Natural killer cell (primary cell): ENCODE data around the gene SPARCL1. TPM values are rescaled to one million over a fixed set of nuclear protein-coding genes. Genes with fewer than 3 reads are reported as not detected.

Experiments
- ATAC-seq, 3 donors: fragments of 150-1000 bp in 2 of 3; fragments of 200-7000 bp in 1 of 3; cut with Tn5 transposase; 1 replicate in 1 of 3; 2 replicates in 2 of 3; pipeline ENCODE4 v1.10.0; 2021; ENCODE audit warnings: mild to moderate bottlenecking in 2 of 3, moderate library complexity in 2 of 3
- DNase-seq, 2 donors: peaks; one replicate each; pipeline versions ENCODE4 v3.0.0 to v3.0.0-alpha.2; 2013 to 2021; ENCODE audit warnings: mixed read lengths in 1 of 2
- H3K27ac ChIP-seq: one replicate; pipeline ENCODE4 v1.5.1; 2013; ENCODE audit warnings: mild to moderate bottlenecking, low read length
- H3K27me3 ChIP-seq: one replicate; pipeline ENCODE4 v1.6.1; 2013; ENCODE audit warnings: low read length; ENCODE audit not compliant: control insufficient read depth, insufficient read depth
- H3K36me3 ChIP-seq: one replicate; pipeline ENCODE4 v1.6.1; 2013; ENCODE audit warnings: low read length; ENCODE audit not compliant: control insufficient read depth, insufficient read depth
- H3K4me1 ChIP-seq: one replicate; pipeline ENCODE4 v1.6.1; 2013; ENCODE audit warnings: low read length; ENCODE audit not compliant: control insufficient read depth, insufficient read depth
- H3K4me3 ChIP-seq: one replicate; pipeline ENCODE4 v1.5.1; 2013; ENCODE audit warnings: low read length
- H3K9me3 ChIP-seq: one replicate; pipeline ENCODE4 v1.6.1; 2013; ENCODE audit warnings: low read length; ENCODE audit not compliant: control insufficient read depth, insufficient read depth
- H3K27ac Mint-ChIP-seq, 2 donors: one replicate each; pipeline ENCODE4 v1.8.0; 2022; ENCODE audit warnings: mild to moderate bottlenecking in 2 of 2, mixed read lengths in 2 of 2, moderate library complexity in 1 of 2
- H3K27me3 Mint-ChIP-seq, 2 donors: one replicate each; pipeline ENCODE4 v1.8.0; 2022; ENCODE audit warnings: low read depth in 2 of 2, mixed read lengths in 2 of 2
- H3K36me3 Mint-ChIP-seq: one replicate; pipeline ENCODE4 v1.8.0; 2022; ENCODE audit warnings: mixed read lengths
- H3K4me1 Mint-ChIP-seq, 2 donors: one replicate each; pipeline ENCODE4 v1.8.0; 2022; ENCODE audit warnings: mixed read lengths in 2 of 2
- H3K4me3 Mint-ChIP-seq: one replicate; pipeline ENCODE4 v1.8.0; 2022; ENCODE audit warnings: mild to moderate bottlenecking, moderate library complexity, mixed read lengths
- H3K9me3 Mint-ChIP-seq, 2 donors: one replicate each; pipeline ENCODE4 v1.8.0; 2022; ENCODE audit warnings: mixed read lengths in 2 of 2
- WGBS: methylation state at CpG from one replicate; pipeline ENCODE4 v1.1.7; 2013; ENCODE audit warnings: missing lambda C conversion rate; ENCODE audit not compliant: insufficient coverage; 5-methylcytosine and 5-hydroxymethylcytosine counted together
- intact Hi-C: fragments of 100-400 bp; cut with micrococcal nuclease; formaldehyde crosslinking; loops from one replicate; pipeline ENCODE4 v1.14.2; 2022
- total RNA-seq, 4 donors: library from RNA; stranded (reverse); fragments of 120-200 nt in 1 of 4; gene quantifications; one replicate each; pipeline versions ENCODE4 v1.2.3 to v1.2.4, GENCODE V29; 2013 to 2022
- TF ChIP-seq, protein P1 (sequence below): fragments of 200-600 bp; IDR thresholded peaks from one replicate; pipeline ENCODE4 v1.8.0; 2022; ENCODE audit warnings: antibody characterized with exemption

The SPARCL1 gene
- total RNA-seq, 3 donors from 2014 or later (not counting 1 experiment from before 2014, with no cell fraction given): not detected

DNA sequence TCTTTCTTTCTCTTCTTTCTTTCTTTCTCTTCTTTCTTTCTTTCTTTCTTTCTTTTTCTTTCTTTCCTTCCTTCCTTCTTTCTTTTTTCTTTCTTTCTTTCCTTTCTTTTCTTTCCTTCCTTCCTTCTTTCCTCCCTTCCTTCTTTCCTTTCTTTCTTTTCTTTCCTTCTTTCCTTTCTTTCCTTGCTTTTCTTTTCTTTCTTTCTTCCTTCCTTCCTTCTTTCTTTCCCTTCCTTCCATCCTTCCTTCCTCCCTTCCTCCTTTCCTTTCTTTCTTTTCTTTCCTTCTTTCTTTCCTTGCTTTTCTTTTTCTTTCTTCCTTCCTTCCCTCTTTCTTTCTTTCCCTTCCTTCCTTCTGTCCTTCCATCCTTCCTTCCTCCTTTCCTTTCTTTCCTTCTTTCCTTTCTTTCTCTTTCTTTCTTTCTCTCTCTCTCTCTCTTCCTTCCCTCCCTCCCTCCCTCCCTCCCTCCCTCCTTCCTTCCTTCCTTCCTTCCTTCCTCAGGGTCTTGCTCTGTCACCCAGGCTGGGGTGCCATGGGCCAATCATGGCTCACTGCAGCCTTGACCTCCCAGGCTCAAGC is 13.6 kb upstream of the SPARCL1 start:
- Mint-ChIP-seq H3K27me3 (peaks cover 0 to 5% of the 10 kb centered on the region in 2 donors), H3K27ac (no peak overlapping the region), H3K36me3 (no peaks in the 10 kb centered on the region), H3K9me3 (no peaks in the 10 kb centered on the region), H3K4me3 (no peak overlapping the region), H3K4me1 (no peaks in the 10 kb centered on the region)
- no peaks in the 10 kb centered on the region for H3K4me1 ChIP-seq
- no peaks in the 10 kb centered on the region for H3K27me3 ChIP-seq
- no peak for ATAC-seq
- no peaks in the 10 kb centered on the region for H3K9me3 ChIP-seq
- intact Hi-C loops: no loop called here
- DNase-seq: no peak
- H3K4me3 ChIP-seq: no peak overlapping the region
- no peaks in the 10 kb centered on the region for H3K36me3 ChIP-seq
- H3K27ac ChIP-seq: no peak overlapping the region
- TF ChIP-seq, protein P1, sequence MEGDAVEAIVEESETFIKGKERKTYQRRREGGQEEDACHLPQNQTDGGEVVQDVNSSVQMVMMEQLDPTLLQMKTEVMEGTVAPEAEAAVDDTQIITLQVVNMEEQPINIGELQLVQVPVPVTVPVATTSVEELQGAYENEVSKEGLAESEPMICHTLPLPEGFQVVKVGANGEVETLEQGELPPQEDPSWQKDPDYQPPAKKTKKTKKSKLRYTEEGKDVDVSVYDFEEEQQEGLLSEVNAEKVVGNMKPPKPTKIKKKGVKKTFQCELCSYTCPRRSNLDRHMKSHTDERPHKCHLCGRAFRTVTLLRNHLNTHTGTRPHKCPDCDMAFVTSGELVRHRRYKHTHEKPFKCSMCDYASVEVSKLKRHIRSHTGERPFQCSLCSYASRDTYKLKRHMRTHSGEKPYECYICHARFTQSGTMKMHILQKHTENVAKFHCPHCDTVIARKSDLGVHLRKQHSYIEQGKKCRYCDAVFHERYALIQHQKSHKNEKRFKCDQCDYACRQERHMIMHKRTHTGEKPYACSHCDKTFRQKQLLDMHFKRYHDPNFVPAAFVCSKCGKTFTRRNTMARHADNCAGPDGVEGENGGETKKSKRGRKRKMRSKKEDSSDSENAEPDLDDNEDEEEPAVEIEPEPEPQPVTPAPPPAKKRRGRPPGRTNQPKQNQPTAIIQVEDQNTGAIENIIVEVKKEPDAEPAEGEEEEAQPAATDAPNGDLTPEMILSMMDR: no peak

DNA sequence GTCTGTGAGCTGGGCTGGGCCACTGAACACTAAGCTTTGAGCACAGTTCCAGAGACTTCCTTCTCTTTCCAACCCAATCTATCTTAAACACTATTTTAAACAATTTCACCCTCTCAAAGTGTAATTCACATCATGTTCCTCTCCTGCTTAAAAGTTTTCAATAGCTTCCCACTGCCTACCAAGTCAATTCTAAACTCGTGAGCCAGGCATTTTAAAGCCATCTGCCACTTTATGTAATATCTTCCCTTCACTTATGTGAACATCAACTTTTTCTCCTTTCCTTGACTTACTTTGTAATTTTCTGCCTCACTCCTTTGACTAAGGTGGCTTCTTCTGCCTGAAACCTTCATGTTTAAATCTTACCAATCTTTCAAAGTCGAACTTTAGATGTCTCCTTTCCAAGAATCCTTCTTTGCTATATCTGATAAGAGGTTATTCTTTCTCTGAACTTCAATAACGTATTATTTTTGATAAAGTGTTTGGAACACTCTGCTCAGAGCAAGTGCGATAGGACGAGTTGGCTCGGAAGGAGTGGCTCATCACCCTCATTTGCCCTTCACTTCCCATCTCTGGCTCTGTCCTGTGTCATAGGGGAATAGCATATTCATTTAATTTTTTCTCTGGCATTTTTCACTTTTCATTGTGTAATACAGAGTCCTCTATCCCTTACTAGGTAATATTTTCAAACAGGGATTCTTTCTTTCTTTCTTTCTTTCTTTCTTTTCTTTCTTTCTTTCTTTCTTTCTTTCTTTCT is 13.0 kb upstream of the SPARCL1 start:
- H3K27ac Mint-ChIP-seq: no peak overlapping the region
- H3K27me3 Mint-ChIP-seq: peaks cover 0 to 5% of the 10 kb centered on the region in 2 donors
- no peaks in the 10 kb centered on the region for H3K36me3 Mint-ChIP-seq
- H3K4me3 Mint-ChIP-seq: no peak overlapping the region
- TF ChIP-seq, protein P1: no peak
- no peaks in the 10 kb centered on the region for H3K9me3 ChIP-seq
- no peaks in the 10 kb centered on the region for H3K36me3 ChIP-seq
- intact Hi-C loops: no loop called here
- H3K27ac ChIP-seq: no peak overlapping the region
- no peak for DNase-seq
- no peaks in the 10 kb centered on the region for H3K27me3 ChIP-seq
- no peaks in the 10 kb centered on the region for H3K4me1 Mint-ChIP-seq
- H3K4me3 ChIP-seq: no peak overlapping the region
- no peaks in the 10 kb centered on the region for H3K9me3 Mint-ChIP-seq
- ATAC-seq: no peak
- H3K4me1 ChIP-seq: no peaks in the 10 kb centered on the region
- 96% methylated on average over 3 of the region's 6 CpGs for WGBS

DNA sequence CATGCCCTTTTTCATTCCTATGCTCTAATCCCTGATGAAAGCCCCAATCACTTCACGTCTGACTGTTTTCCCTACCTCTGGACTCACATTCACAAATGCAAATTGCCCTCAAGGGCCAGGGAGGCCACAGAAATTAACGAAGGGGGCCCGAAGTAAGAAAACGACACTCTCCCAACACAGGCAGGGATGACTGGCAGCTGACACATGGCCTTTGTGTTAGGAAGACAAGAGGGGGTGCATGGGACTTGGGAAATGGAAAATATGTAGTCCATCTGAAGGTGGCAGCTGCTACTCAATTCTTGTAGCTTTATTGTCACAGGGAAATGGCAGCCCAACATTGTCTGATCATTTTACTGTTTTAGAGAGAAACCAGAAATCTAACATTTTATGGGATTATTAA is 12.3 kb upstream of the SPARCL1 start:
- H3K4me1 ChIP-seq: no peaks in the 10 kb centered on the region
- H3K36me3 ChIP-seq: no peaks in the 10 kb centered on the region
- WGBS: 72% methylated on average over 4 of the region's 4 CpGs
- no peak overlapping the region for H3K27ac ChIP-seq
- intact Hi-C loops: no loop called here
- H3K4me3 ChIP-seq: no peak overlapping the region
- DNase-seq: no peak
- no peaks in the 10 kb centered on the region for H3K27me3 ChIP-seq
- no peak overlapping the region for H3K4me3 Mint-ChIP-seq
- H3K27ac Mint-ChIP-seq: no peak overlapping the region
- no peak for ATAC-seq
- peaks cover 0 to 5% of the 10 kb centered on the region in 2 donors for H3K27me3 Mint-ChIP-seq
- H3K9me3 ChIP-seq: no peaks in the 10 kb centered on the region
- no peaks in the 10 kb centered on the region for H3K9me3 Mint-ChIP-seq
- TF ChIP-seq, protein P1: no peak
- no peaks in the 10 kb centered on the region for H3K4me1 Mint-ChIP-seq
- H3K36me3 Mint-ChIP-seq: no peaks in the 10 kb centered on the region
